IMR-90 (cell line): ENCODE measurements around the gene NPSR1.

Source experiments
- CEBPB ChIP-seq: IDR thresholded peaks from 2 replicates; pipeline ENCODE4 v1.6.1; 2012; ENCODE audit warnings: low read depth, low read length, improper control_type of control experiment
- POLR2A ChIP-seq: IDR thresholded peaks from 2 replicates; pipeline ENCODE4 v1.6.1; 2012; ENCODE audit warnings: mild to moderate bottlenecking, low read depth, low read length
- TF ChIP-seq, protein P1 (sequence below): conservative IDR thresholded peaks from 2 replicates; pipeline ENCODE4 v1.5.1; 2012; ENCODE audit warnings: mild to moderate bottlenecking, low read depth, low read length, improper control_type of control experiment

DNA sequence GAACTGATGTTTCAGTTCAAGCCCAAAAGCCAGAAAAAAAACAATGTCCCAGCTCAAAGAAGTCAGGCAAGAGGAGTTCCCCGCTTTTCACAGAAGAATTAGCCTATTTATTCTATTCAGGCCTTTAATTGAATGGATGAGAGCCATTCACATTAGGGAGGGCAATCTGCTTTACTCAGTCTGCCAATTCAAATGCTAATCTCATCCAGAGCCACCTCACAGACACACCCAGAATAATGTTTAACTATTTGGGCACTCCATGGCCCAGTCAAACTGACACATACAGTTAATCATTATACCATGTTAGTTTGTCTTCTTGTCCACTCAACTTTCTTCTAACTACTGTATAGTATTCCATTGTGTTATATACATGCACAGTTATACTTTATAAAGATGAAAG, 2.6 kb upstream of the NPSR1 start:
- no peak for TF ChIP-seq POLR2A
- TF ChIP-seq, protein P1, sequence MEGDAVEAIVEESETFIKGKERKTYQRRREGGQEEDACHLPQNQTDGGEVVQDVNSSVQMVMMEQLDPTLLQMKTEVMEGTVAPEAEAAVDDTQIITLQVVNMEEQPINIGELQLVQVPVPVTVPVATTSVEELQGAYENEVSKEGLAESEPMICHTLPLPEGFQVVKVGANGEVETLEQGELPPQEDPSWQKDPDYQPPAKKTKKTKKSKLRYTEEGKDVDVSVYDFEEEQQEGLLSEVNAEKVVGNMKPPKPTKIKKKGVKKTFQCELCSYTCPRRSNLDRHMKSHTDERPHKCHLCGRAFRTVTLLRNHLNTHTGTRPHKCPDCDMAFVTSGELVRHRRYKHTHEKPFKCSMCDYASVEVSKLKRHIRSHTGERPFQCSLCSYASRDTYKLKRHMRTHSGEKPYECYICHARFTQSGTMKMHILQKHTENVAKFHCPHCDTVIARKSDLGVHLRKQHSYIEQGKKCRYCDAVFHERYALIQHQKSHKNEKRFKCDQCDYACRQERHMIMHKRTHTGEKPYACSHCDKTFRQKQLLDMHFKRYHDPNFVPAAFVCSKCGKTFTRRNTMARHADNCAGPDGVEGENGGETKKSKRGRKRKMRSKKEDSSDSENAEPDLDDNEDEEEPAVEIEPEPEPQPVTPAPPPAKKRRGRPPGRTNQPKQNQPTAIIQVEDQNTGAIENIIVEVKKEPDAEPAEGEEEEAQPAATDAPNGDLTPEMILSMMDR = no peak
- no peak for TF ChIP-seq CEBPB
